GM23248 (cell line): ENCODE measurements around the gene MEX3D. TPM values are rescaled to one million over a fixed set of nuclear protein-coding genes. Genes with fewer than 3 reads are reported as not detected.
"Not testable (repeated sequence)": the region's sequence is repeated elsewhere in the genome, so short reads cannot be mapped to it uniquely, and the experiment has no call there.

Experiments used
- DNase-seq: peaks from one replicate; pipeline ENCODE4 v3.0.0-alpha.2; 2015
- H2AFZ ChIP-seq: fragments of 200-600 bp; sonication (generic); 2 replicates; pipeline ENCODE4 v1.6.1; 2016; ENCODE audit warnings: antibody characterized with exemption
- H3F3A ChIP-seq: fragments of 200-600 bp; sonication (generic); 2 replicates; pipeline ENCODE4 v1.6.1; 2016; ENCODE audit warnings: mild to moderate bottlenecking, antibody characterized with exemption, mixed run types; ENCODE audit not compliant: insufficient read depth
- H3K27ac ChIP-seq: fragments of 200-600 bp; sonication (generic); 2 replicates; pipeline ENCODE4 v1.5.1; 2016; ENCODE audit warnings: mild to moderate bottlenecking
- H3K27me3 ChIP-seq: fragments of 200-600 bp; sonication (generic); replicated peaks from 2 replicates; pipeline ENCODE4 v1.6.1; 2016; ENCODE audit warnings: mild to moderate bottlenecking; ENCODE audit not compliant: insufficient read depth
- H3K36me3 ChIP-seq: fragments of 200-600 bp; sonication (generic); 2 replicates; pipeline ENCODE4 v1.6.1; 2016; ENCODE audit warnings: low read depth, mild to moderate bottlenecking
- H3K4me1 ChIP-seq: fragments of 200-600 bp; sonication (generic); 2 replicates; pipeline ENCODE4 v1.6.1; 2016; ENCODE audit warnings: mild to moderate bottlenecking; ENCODE audit not compliant: insufficient read depth
- H3K4me2 ChIP-seq: fragments of 200-600 bp; sonication (generic); one replicate; pipeline ENCODE4 v1.6.1; 2016; ENCODE audit warnings: mild to moderate bottlenecking; ENCODE audit not compliant: unreplicated experiment
- H3K4me3 ChIP-seq: fragments of 200-600 bp; sonication (generic); 2 replicates; pipeline ENCODE4 v1.5.1; 2016; ENCODE audit warnings: mild to moderate bottlenecking
- H3K79me2 ChIP-seq: fragments of 200-600 bp; sonication (generic); 2 replicates; pipeline ENCODE4 v1.6.1; 2016; ENCODE audit warnings: mild to moderate bottlenecking; ENCODE audit not compliant: insufficient read depth
- H3K9ac ChIP-seq: fragments of 200-600 bp; sonication (generic); 2 replicates; pipeline ENCODE4 v1.6.1; 2016; ENCODE audit warnings: mild to moderate bottlenecking
- H3K9me2 ChIP-seq: fragments of 200-600 bp; sonication (generic); 2 replicates; pipeline ENCODE4 v1.6.1; 2016; ENCODE audit warnings: mixed run types, mild to moderate bottlenecking, moderate library complexity; ENCODE audit not compliant: insufficient read depth
- H3K9me3 ChIP-seq: fragments of 200-600 bp; sonication (generic); one replicate; pipeline ENCODE4 v1.6.1; 2017; ENCODE audit warnings: low read depth
- H4K20me1 ChIP-seq: fragments of 200-600 bp; sonication (generic); 2 replicates; pipeline ENCODE4 v1.6.0; 2016; ENCODE audit not compliant: insufficient read depth
- EZH2 ChIP-seq: fragments of 200-600 bp; sonication (generic); IDR thresholded peaks from 2 replicates; pipeline ENCODE4 v1.6.1; 2018; ENCODE audit warnings: antibody characterized with exemption, mild to moderate bottlenecking; ENCODE audit not compliant: insufficient read depth, poor library complexity, severe bottlenecking
- EZH2phosphoT487 ChIP-seq: fragments of 200-600 bp; sonication (generic); IDR thresholded peaks from 2 replicates; pipeline ENCODE4 v1.6.1; 2018; ENCODE audit warnings: antibody characterized with exemption, moderate library complexity, mild to moderate bottlenecking, low read depth; ENCODE audit not compliant: insufficient read depth
- WGBS, 2 experiments: methylation state at CpG; one replicate each; pipeline ENCODE4 v1.1.6; 2015 to 2017; ENCODE audit warnings: low lambda C conversion rate in 2 of 2, low coverage in 1 of 2; ENCODE audit errors: missing lambda C conversion rate in 2 of 2; 5-methylcytosine and 5-hydroxymethylcytosine counted together
- in situ Hi-C: fragments of 300-500 bp; cut with MboI; formaldehyde crosslinking; loops from 2 replicates; pipeline ENCODE4 v1.15.0; 2020
- polyA plus RNA-seq: library from polyadenylated mRNA; unstranded; fragments of >200 nt; fragmentation: Nextera tagmentation; extraction: Ambion mirVana; gene quantifications from 2 replicates; pipeline ENCODE4 v1.2.1, GENCODE V29; 2016
- total RNA-seq: library from RNA; depleted of rRNA; stranded (reverse); fragments of >200 nt; shearing (Covaris generic); gene quantifications from 2 replicates; pipeline ENCODE4 v1.2.3, GENCODE V29; 2014

Gene MEX3D
- total and polyA plus RNA-seq, 2 experiments from 2014 or later, result 2.6 to 50.3 TPM

DNA sequence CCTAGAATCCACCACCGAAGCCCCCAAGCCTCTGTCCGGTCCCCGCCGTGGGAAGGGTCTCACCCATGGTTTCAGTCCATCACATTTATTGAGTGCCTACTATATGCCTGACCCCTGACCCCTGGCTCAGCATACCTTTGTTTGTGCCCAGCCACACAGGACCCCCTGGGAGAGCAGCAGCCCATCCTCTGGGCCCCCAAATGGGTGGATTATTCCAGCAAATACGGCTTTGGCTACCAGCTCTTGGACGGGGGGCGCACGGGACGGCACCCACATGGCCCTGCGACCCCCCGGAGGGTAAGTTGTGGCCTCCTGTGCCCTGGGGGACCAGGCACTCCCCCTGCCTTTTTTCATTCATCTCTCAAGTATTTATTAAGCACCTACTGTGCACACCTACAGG, 36.5 kb downstream of the MEX3D start:
- in situ Hi-C loops, result no loop called here

DNA sequence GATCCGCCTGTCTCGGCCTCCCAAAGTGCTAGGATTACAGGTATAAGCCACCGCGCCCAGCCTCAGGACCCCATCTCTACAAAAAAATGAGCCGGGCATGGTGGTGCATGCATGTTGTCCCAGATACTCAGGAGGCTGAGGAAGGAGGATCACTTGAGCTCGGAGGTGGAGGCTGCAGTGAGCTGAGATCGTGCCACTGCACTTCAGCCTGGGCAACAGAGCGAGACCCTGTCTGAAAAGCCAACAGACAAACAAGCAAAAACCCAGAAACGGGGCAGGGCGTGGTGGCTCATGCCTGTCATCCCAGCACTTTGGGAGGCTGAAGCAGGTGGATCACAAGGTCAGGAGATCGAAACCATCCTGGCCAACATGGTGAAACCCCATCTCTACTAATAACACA, 37.3 kb downstream of the MEX3D start:
- H3K4me3 ChIP-seq, H3F3A ChIP-seq, H3K4me1 ChIP-seq, H3K4me2 ChIP-seq, H3K79me2 ChIP-seq, H2AFZ ChIP-seq, H3K9ac ChIP-seq, H3K27me3 ChIP-seq, H3K36me3 ChIP-seq, H3K9me3 ChIP-seq, H3K27ac ChIP-seq, DNase-seq, H4K20me1 ChIP-seq, in situ Hi-C loops, H3K9me2 ChIP-seq: not testable (repeated sequence)
- WGBS, 2 experiments, result 86 to 89% methylated on average over 11 of the region's 11 CpGs

More for the DNA sequence above, 36.5 kb downstream of the MEX3D start:
- Histone ChIP-seq H2AFZ (no peak overlapping the region), H3K4me2 (no peak overlapping the region), H3K36me3 (no peaks in the 10 kb centered on the region), H3K9ac (no peak overlapping the region), H3K4me1 (no peaks in the 10 kb centered on the region), H4K20me1 (no peaks in the 10 kb centered on the region), H3K9me2 (no peaks in the 10 kb centered on the region), H3F3A (no peaks in the 10 kb centered on the region), H3K4me3 (no peak overlapping the region), H3K9me3 (no peaks in the 10 kb centered on the region), H3K79me2 (no peaks in the 10 kb centered on the region), H3K27ac (no peak overlapping the region), H3K27me3 (no peaks in the 10 kb centered on the region)
- no peak for DNase-seq
- WGBS, 2 experiments, result 79 to 80% methylated on average over 11 of the region's 11 CpGs
- TF ChIP-seq EZH2phosphoT487, result no peak
- no peak for TF ChIP-seq EZH2

DNA sequence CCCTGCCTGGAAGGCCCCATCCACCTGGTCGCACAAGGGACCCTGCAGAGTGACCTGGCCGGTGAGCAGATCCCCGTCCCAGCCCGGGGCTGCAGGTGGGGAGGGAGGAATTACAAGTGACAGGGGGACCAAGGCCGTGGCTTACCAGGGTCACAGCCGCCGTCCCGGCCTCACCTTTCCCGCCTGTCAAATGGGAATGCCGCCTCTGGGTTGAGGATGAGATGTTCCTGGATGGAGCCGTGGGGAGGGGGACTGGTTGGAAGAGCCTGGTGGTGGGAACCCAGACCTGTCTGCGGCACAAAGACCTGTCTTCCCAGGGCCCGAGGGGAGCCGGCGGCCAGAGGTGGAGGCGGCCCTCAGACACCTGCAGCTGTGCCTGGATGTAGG, 38.7 kb downstream of the MEX3D start:
- Histone ChIP-seq H3K79me2 (no peaks in the 10 kb centered on the region), H3K27ac (no peak overlapping the region), H3K9me2 (no peaks in the 10 kb centered on the region), H3K9me3 (no peaks in the 10 kb centered on the region), H3K27me3 (peaks cover 8% of the 10 kb centered on the region; the same call in 1 of the 2 replicates), H3K4me3 (no peak overlapping the region), H3F3A (no peaks in the 10 kb centered on the region), H3K4me1 (no peaks in the 10 kb centered on the region), H3K36me3 (no peaks in the 10 kb centered on the region), H3K4me2 (no peak overlapping the region), H3K9ac (no peak overlapping the region), H2AFZ (no peak overlapping the region), H4K20me1 (no peaks in the 10 kb centered on the region)
- no peak for DNase-seq
- WGBS, 2 experiments, result 76 to 79% methylated on average over 12 to 16 of the region's 16 CpGs
- TF ChIP-seq EZH2, result no peak
- no peak for TF ChIP-seq EZH2phosphoT487
- in situ Hi-C loops, result no loop called here

DNA sequence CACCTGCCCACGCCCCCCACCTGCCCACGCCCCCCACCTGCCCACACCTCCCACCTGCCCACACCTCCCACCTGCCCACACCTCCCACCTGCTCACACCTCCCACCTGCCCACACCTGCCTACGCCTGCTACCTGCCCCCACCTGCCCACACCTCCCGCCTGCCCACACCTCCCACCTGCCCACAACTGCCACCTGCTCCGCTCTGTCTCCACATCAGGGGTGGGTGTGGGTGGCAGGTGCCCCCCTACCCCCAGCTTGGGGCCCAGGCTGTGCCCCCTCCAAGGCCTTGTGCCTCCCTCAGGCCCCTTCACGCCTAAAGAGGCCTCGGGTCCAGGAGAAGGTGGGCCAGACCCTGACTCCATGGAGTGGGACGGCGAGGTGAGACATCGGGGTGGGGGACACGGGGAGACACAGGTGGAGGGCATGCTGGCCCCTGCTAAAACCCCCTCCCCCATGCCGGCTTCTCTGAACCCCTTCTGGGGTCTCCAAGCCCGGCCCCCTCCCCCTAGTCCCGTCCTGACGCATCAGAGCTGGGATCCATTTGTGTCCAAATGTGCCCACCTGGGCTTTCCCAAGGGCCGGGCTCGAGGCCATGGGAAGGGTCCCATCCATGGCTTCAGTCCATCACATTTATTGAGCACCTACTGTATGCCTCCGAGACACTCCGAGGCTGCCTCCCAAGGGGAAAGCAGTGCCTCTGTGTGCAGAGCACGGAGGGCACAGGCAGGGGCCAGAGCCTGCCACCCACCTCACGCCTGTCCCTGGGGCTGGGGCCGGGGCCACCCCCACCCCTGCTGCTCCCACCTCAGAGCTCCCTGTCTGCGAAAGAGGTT, 39.3 kb downstream of the MEX3D start:
- H3K4me1 ChIP-seq, result no peaks in the 10 kb centered on the region
- H3K79me2 ChIP-seq, result no peaks in the 10 kb centered on the region
- TF ChIP-seq EZH2phosphoT487 (no peak), EZH2 (no peak)
- H3K9ac ChIP-seq, result no peak overlapping the region
- no peak overlapping the region for H3K4me2 ChIP-seq
- no peak for DNase-seq
- no peaks in the 10 kb centered on the region for H3K9me3 ChIP-seq
- 74 to 76% methylated on average over 12 to 17 of the region's 23 CpGs for WGBS, 2 experiments
- H3F3A ChIP-seq, result no peaks in the 10 kb centered on the region
- peaks cover 10% of the 10 kb centered on the region; the same call in 1 of the 2 replicates for H3K27me3 ChIP-seq
- H3K9me2 ChIP-seq, result no peaks in the 10 kb centered on the region
- H2AFZ ChIP-seq, result no peak overlapping the region
- in situ Hi-C loops, result no loop called here
- no peaks in the 10 kb centered on the region for H3K36me3 ChIP-seq
- H3K4me3 ChIP-seq, result no peak overlapping the region
- H4K20me1 ChIP-seq, result no peaks in the 10 kb centered on the region
- H3K27ac ChIP-seq, result no peak overlapping the region
